ENCODE measurements around the gene PRPSAP1.
"Not testable (repeated sequence)": the region's sequence is repeated elsewhere in the genome, so short reads cannot be mapped to it uniquely, and the experiment has no call there.

Gene PRPSAP1

DNA sequence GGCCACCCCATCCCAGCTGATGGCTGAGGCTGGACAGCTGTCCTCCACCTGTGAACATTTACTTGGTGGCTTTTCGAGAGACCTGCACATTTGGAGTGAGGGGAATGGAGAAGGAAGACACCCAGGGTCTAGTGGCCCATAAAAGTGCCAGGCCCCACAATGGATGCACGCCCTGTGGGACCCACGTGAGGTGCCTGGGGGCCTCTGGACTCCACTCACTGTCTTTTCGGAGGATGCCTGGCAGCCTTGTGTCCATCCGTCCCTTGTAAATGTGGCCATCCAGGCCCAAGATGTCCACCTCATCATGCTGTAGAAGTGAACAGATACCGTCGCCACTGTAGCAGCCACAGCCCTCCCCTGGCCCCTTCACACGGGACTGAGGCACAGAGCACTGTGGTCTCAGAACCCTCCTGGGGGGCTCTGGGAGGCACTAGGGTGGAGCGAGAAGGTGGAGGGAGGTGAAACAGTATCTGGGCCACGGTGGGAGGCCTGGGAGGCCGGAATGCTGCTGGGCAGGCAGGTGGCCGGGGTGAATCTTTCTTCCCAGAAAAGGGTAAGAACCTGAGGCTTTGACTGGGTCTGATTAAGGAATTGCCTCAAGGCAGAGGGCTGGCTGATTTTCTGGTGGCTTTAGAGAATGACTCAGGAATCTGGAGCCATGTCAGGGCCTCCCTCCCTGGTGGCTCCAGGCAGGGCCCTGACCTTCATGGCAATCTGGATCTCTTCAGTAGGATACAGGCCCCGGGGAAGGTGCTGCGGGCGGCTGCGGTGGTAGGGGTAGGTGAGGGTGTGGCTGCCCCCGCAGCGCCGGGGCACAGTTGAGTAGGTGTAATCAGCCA, 77.0 kb downstream of the PRPSAP1 start:
- no peak for DNase-seq (ENCODE audit: low read depth)

DNA sequence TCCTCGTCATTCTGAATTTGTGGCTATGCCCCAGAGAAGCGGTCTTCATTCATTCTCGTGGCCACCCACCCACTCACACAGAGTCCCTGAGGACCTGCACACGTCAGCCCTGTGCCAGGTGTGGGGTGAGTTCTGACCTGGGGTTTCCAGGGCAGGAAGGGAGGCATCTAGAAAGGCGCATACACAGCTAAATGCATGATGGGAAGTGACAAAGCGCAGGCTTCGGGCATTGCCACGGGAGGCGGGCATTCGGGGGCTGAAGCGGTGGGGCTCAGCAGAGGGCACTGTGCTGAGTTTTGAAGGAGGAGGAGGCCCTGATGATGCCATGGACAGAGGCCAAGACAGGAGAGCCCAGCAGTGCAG, 77.7 kb downstream of the PRPSAP1 start:
- no peak for DNase-seq (ENCODE audit: low read depth)

DNA sequence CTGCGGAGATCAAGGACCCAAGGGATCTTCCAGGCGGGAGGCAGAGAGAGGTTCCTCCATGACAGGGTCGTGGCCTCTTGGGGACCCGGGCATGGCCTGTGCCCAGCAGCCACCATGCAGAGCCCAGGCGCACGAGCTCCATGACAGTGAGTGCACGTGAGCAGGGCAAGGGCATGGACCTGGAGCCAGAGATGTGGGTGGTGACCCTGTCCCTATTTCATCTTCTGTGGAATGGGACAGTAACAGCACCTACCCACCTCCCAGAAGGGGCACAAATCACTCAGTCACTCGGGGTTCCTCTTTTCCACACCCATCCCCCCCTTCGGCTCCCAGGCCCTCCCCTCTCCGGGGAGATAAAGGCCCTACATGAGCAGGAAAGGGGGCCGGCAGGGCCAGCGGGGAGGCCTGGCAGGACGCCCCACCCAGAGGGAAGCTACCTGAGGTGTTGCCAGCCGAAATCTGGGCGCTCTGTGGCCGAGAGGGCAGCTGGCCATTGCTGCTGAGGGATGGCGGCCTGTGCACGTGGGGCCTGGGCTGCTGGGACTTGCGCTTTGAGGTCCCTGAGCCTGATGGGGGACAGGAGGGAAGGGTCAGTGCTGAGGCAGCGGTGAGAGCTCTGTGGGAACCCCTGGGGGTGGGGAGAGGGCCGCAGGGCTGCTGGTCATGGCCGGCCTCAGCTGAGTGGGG, 78.2 kb downstream of the PRPSAP1 start:
- DNase-seq (ENCODE audit: low read depth) = no peak

- DNase-seq (ENCODE audit: low read depth) = no peak
Observed at GRCh38 chr17:76274112-76274956, 79.4 kb downstream of the PRPSAP1 start.

DNA sequence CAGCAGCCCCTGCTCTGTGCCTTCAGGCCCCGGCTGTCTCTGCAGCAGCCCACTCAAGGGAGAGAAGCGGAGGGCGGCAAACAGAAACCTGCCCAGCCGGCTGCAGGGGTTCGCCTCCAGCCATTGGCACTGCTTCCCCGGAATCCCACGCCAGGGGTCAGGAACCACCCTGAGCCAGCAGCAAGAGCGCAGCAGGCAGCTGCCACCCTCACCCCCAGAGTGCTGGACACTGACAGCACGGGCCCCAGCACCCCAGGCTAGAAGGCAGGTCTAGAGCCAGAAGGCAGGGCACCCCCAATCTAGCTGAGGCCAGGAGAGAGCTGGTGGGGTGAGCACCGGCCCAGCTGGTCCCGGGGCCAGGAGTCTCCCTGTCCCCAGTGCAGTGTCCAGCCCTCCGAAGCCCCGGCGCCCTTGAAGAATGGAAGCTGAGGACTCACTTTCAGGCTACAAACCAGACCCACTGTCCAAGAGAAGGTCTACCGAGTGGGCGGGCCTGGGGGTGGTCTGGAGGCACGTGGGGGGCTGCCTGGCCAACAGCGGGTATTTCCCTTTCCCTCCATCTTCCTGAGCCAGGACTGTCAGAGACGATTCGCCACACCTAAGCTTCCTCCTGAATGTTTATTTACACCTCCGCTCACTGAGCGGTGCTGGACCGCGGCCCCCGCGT, 80.1 kb downstream of the PRPSAP1 start:
- DNase-seq (ENCODE audit: low read depth) = no peak

- DNase-seq (ENCODE audit: low read depth) = no peak
Observed at GRCh38 chr17:76272541-76273444, 80.9 kb downstream of the PRPSAP1 start.

DNA sequence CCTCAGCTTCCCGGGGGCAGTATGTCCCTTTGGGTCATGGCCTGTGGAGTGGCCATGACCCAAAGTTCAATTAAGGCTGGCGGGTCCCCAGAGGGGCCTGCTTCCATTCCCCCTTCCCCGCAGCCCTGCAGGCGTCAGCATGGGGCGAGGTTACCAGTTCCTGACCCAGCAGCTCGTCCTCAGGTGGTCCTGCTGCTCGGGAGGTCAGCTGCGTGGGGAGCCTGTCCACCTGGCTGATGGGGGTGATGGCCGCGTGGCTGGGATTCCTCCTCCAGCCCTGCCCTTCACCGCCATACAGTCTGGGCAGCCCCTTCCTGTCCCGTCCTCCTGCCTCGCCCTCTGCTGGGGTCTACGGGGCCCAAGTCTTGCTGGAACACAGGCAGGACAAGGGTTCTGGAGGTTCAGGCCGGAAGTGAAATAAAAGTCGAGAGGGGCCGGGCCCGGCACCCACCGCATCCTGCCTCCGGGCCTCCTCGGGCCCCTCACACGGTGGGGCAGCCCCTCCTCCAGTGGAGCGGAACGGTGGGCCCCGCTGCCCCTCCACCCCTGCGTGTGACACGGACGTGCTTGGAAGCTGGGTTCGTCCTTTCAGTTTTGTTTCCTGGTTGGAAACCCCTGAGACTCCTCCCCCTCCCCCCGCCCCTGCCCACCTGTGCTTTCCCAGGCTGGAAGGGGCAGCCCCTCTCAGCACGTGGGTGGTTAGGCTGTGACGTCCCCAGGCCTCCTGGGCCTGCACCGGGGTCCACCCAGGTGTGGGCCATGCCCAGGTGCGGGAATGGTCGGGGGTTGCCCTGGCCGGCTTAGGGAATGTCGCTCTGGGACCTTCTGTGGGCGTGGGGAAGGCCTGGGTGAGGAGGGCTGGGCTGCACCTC, 81.8 kb downstream of the PRPSAP1 start:
- DNase-seq (ENCODE audit: low read depth) = no peak

DNA sequence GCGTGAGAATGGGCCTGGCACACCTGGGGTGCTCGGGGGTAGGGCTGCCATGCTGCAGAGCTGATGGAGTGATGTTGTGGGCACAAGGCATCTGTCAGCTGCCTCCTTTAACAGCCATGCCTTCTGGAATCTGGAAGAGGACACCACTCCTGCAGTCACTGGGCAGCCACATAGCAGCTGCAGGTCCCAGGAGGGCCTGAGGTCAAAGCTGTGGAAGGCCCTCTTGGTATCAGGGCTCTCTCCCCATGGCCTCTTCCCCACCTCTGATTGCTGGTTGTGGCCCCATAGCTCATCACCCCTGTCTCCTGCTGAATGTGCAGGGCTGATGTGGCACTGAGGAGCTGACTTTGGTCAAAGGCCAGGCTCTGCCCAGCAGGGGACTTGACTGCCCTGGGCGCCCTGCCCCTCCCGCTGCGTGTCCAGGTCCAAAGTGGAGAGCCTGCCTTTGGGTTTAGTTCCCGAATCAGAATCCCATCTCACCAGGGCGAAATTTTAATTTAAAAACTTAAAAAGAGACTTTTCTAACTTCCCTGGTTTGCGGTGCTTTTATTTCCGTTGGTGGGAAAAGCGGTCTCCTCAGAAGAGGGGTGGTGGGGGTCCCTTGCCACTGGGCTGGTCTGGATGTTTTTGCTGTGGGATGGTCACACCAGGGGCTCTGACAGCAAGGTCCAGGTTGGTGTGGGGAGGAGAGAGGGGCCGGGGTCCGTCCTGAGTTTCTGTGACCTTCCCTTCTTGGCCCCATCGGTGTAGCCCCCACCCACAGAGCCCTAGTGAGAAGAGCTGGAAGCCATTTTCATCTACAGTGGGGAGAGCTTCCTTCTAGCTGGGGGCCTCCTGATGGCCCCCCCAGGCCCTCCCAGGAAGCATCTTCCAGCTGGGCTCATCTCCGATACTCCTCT, 82.7 kb downstream of the PRPSAP1 start:
- DNase-seq (ENCODE audit: low read depth) = no peak

GRCh38 chr17:76270127-76270592, 83.6 kb downstream of the PRPSAP1 start:
- no peak for DNase-seq (ENCODE audit: low read depth)

DNA sequence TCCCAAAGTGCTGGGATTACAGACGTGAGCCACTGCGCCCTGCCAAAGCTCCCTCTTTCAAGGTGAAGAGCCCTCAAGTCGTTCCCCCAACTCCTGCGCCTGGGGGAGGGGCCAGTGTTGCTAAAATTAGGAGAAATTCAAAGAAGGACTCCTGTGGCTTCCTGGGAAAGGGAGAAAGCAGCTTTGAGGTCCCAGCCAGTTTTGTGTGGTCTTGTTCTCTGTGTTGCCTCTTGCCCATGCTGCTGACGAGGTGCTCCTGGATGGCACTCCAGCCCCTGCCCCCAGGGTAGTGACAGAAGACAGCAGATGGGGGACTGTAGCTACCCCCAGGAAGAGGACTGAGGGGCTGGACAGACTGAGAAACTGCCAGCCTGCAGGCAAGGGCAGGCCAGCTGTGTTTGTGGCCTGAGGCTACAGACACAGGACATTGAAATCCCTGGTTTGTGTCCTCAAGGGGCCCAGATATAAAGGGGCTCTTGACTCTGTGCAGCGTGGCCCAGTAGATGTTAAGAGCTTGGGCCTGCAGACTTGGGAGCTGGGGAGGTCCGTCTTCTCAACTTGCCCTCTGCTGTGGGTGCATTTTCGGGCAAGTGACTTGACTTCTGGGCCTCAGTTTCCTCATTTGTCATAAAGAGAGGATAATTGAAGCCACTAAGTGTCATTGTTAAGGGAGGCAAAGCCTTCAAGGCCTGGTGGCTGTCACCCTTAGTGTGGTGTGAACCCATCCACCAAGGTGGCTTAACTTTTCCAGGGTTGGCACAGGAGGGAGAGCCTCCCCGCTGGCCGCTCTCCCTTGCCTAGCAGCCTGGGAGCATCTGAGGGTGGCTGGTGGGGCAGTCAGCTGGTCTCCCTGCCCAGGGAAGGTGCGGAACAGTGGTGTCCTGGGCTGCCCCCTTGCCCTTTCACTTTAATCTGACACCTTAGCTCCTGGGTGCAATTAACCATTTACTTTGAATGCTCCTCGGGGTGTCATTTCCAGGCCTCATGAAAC, 84.4 kb downstream of the PRPSAP1 start:
- no peak for DNase-seq (ENCODE audit: low read depth)

DNA sequence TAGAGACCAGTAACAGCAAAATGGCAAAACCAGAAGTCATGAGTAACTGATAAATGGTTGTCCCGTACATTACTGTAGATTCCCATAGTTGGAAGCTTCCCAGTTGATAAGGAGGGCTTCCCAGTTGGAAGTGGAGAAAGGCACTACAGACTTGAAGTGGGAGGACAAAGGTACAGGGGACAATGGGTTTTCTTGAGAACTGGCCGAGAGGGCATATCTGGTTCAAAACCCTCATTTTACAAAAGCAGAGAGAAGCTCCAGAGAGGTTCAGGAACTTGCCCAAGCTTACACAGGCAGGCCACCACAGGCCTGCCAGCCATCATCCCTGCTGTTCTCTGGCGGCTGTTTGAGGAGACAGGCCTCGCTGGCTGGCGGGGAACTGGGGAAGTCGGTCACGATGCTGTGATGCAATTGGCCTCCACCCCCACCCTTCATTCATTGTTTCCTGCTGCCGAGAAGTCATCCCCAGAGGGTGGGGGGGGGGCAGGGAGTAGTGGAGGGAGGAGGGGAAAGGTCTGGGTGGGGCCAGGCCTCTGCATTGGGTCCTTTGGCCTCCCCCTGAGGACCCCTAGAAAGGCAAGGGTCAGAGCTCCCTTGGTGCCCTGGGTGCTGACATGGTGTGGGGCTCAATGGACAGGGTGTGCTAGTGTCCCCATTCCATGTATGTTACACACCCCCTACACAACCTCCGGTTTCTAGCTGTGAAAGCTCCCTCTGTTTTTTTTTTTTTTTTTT, 85.5 kb downstream of the PRPSAP1 start:
- peak; percentile 75 for DNase-seq (ENCODE audit: low read depth)

DNA sequence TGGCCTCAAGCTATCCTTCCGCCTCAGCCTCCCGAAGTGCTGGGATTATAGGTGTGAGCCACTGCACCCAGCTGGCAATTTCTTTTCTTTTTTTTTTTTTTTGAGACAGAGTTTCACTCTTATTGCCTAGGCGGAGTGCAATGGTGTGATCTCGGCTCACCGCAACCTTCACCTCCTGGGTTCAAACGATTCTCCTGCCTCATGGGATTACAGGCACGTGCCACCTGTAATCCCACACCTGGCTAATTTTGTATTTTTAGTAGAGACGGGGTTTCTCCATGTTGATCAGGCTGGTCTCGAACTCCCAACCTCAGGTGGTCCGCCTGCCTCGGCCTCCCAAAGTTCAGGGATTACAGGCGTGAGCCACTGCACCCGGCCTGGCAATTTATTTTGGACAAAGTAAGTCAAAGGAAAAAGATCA, 86.1 kb downstream of the PRPSAP1 start:
- not testable (repeated sequence) for DNase-seq (ENCODE audit: low read depth)

GRCh38 chr17:76267051-76267576, 86.6 kb downstream of the PRPSAP1 start:
- no peak for DNase-seq (ENCODE audit: low read depth)

- DNase-seq (ENCODE audit: low read depth) = no peak
Observed at GRCh38 chr17:76266244-76266938, 87.3 kb downstream of the PRPSAP1 start.

DNA sequence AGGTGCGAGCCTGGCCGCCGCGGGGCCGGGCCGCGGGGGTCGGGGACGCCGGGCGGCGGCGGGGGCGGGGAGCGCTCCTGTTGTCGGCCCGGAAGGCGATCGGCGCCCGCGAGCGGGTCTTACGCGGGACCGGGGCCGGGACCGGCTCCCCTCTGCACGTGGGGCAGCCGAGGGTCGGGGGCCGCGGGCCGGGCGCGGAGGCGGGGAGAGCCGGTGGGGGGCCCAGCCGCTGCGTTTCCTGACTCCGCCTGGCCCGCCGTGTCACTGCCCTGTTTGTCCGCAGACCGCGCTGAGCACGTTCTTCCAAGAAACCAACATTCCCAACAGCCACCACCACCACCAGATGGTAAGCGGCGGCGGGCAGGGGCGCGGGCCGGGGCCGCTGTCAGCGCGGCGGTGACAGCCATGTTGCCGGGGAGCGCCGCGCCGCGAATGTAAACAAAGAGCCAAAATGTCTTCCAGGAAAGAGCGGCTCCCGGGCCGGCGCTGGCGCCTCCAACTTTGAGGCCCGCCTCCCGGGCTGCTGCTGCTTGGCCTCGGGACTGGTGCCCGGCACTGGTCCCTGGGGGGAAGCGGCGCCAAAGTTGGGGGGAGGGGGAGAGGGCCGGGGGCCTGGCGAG, 88.0 kb downstream of the PRPSAP1 start:
- DNase-seq (ENCODE audit: low read depth) = no peak

Measured in fibroblast of the conjunctiva (primary cell).